ENCODE data around the gene ZFAND5. TPM values are rescaled to one million over a fixed set of nuclear protein-coding genes. Genes with fewer than 3 reads are reported as not detected.
A peak's percentile ranks its signal among the peaks of the same experiment; 100 is the strongest.

Gene ZFAND5
- total and polyA plus RNA-seq, 7 donors: 77.7 to 951 (median 594) TPM

GRCh38 chr9:72352911-72353388 lies 12.1 kb downstream of the ZFAND5 start:
- Histone ChIP-seq H3K36me3 (ENCODE audit: insufficient read depth in 1 of 2, low read depth in 1 of 2) (peaks cover 5 to 63% of the 10 kb centered on the region in 2 donors), H3K4me1 (peaks cover 70% of the 10 kb centered on the region), H3K4me3 (no peak overlapping the region), H3K27ac (peak overlapping the region; percentile 83), H3K27me3 (ENCODE audit: insufficient read depth in 3 of 3, low read length in 2 of 3) (no peaks in the 10 kb centered on the region), H3K9me3 (no peaks in the 10 kb centered on the region)
- DNase-seq: no peak
- 56 to 65% (median 58%) methylated on average over 2 of the region's 2 CpGs for WGBS, 3 donors
- peak in 3 of 4 donors; percentile 2 to 24 (median 8) for ATAC-seq
- no peak for TF ChIP-seq CTCF (IDR thresholded peaks at IDR 0.05)
- intact Hi-C loops (cut with DNase I): loop anchor here in 1 of 2 donors (10.0 kb wide), 1 partner anchor 58 kb away; no protein-coding TSS in a partner anchor

GRCh38 chr9:72351538-72352453 lies 13.2 kb downstream of the ZFAND5 start:
- peaks cover 58% of the 10 kb centered on the region for H3K4me1 ChIP-seq
- ATAC-seq (peak; percentile 71 to 88 (median 82)), DNase-seq (peak; percentile 34 to 80)
- no peaks in the 10 kb centered on the region for H3K27me3 ChIP-seq (ENCODE audit: insufficient read depth in 3 of 3, low read length in 2 of 3)
- intact Hi-C loops (cut with DNase I): loop anchor here in 1 of 2 donors (10.0 kb wide), 1 partner anchor 57 kb away; no protein-coding TSS in a partner anchor
- 75 to 84% (median 75%) methylated on average over 15 of the region's 15 CpGs for WGBS, 3 donors
- TF ChIP-seq CTCF (IDR thresholded peaks at IDR 0.05): no peak
- H3K36me3 ChIP-seq (ENCODE audit: insufficient read depth in 1 of 2, low read depth in 1 of 2): peaks cover 5 to 51% of the 10 kb centered on the region in 2 donors
- peak overlapping the region; percentile 83 for H3K27ac ChIP-seq
- H3K9me3 ChIP-seq: no peaks in the 10 kb centered on the region
- H3K4me3 ChIP-seq: no peak overlapping the region

- DNase-seq: no peak
- intact Hi-C loops (cut with DNase I): loop anchor here in 1 of 2 donors (10.0 kb wide), 1 partner anchor 55 kb away; no protein-coding TSS in a partner anchor
- TF ChIP-seq CTCF (IDR thresholded peaks at IDR 0.05): no peak
- WGBS, 3 donors: 57 to 68% (median 66%) methylated on average over 1 of the region's 1 CpG
- no peak overlapping the region for H3K4me3 ChIP-seq
- ATAC-seq: no peak
- peak overlapping the region; percentile 83 for H3K27ac ChIP-seq
- peaks cover 41% of the 10 kb centered on the region for H3K4me1 ChIP-seq
- no peaks in the 10 kb centered on the region for H3K9me3 ChIP-seq
- peaks cover 0 to 32% of the 10 kb centered on the region in 2 donors for H3K36me3 ChIP-seq (ENCODE audit: insufficient read depth in 1 of 2, low read depth in 1 of 2)
- no peaks in the 10 kb centered on the region for H3K27me3 ChIP-seq (ENCODE audit: insufficient read depth in 3 of 3, low read length in 2 of 3)
Measured at GRCh38 chr9:72349911-72350310, 15.1 kb downstream of the ZFAND5 start.

GRCh38 chr9:72349240-72349639 lies 15.8 kb downstream of the ZFAND5 start:
- Histone ChIP-seq H3K4me3 (no peak overlapping the region), H3K4me1 (peaks cover 34% of the 10 kb centered on the region), H3K27me3 (ENCODE audit: insufficient read depth in 3 of 3, low read length in 2 of 3) (no peaks in the 10 kb centered on the region), H3K9me3 (no peaks in the 10 kb centered on the region), H3K27ac (peak overlapping the region; percentile 17), H3K36me3 (ENCODE audit: insufficient read depth in 1 of 2, low read depth in 1 of 2) (peaks cover 0 to 26% of the 10 kb centered on the region in 2 donors)
- ATAC-seq (no peak), DNase-seq (no peak)
- intact Hi-C loops (cut with DNase I): no loop called here
- no peak for TF ChIP-seq CTCF (IDR thresholded peaks at IDR 0.05)
- WGBS, 3 donors: 89 to 93% (median 93%) methylated on average over 2 of the region's 2 CpGs

Data from psoas muscle (tissue), 8 donors.